GM18499 (cell line): ENCODE measurements around the gene CERK.

Experiments
- ATAC-seq: cut with Tn5 transposase; IDR thresholded peaks from one replicate; pipeline ENCODE4 v1.9.1; 2021; ENCODE audit warnings: moderate number of reproducible peaks; ENCODE audit not compliant: insufficient read depth, unreplicated experiment

CERK gene

DNA sequence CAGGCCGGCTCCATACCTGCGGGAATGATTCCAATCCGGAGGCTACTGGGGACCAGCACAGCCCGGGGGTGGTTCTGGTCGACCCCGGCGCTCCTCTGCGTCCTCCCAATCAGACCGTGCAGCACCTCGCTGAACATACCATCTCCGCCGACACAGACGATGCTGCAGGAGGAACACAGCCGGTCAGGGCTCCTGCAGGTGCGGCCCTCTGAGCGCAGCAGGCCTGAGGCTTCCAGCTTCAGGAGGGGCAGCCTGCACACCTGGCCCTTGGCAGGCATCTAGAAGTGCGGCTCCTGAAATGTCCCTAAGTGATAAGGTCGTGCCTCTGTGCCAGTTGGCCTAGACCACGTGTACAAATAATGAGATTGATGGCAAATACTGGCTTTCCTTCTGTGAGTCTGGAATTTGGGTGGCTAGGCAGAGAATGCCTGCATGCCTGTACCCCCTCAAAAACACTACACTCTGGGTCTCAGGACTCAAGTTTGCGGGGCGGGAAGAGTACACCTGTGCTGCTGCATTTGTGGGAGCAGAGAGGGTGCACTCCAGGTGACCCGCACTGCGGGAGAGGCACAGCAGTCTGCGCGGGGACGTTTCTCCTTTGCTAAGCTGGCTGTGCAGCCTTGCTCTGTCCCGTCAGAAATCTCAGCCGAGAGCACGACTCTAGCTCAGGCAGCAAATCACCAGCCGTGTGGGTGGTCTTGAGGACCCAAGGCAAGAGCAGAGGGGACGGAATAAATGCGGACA, 30.1 kb downstream of the CERK start:
- ATAC-seq, result no peak

DNA sequence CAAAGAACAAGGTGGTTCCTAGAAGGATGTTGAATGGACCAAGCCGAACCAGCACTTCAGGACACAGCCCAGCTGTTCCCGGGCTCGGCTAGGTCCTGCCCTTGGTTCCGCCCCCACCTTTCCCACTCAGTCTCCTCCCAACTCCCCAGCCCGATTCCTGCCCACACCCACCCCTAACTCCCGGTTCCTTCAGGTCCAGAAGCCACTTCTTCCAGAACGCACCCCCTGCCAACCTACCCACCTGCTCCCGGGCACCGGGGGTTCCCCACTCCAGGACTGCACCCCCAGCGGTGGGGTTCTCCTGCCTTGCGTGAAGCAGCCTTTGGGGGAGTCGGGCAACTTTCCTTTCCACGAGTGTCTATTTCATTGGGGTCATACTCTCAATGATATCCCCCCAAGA, 30.7 kb downstream of the CERK start:
- no peak for ATAC-seq

DNA sequence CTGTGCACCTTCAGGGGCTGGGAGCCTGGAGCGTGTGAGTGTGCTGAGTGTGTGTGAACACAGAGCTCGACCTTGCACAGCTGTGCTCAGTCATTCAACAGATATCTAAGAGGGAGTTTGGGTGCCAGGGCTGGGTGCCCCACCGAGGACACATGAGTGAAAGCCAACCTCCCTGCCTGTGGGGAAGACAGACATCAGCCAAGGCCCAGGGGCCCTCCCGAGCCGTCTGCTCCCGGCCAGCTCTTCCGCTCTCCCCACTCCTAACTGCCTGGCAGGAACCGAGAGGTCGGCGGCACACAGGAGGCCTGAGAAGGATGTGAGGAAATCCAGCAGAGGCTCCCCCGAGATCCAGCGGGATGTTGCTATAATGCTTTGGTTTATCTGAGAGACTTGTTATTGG, 32.0 kb downstream of the CERK start:
- ATAC-seq, result no peak

DNA sequence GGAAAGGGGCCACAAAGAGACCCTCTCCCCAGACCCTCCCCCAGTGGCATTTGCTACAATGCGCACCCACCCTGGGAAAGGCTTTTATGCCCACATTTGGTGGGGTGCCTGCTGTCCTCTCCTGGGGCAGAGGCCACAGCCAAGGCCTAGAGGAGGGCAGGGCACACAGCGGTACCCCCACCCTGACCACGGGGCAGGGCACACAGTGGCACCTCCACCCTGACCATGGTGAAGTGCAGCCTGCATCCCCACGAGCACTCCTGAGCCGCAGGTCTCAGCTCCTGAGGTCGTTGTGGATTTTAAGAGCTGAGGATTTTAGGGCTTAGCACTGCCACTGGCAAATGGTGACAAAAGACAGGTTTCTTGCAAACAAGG, 34.1 kb downstream of the CERK start:
- no peak for ATAC-seq

- ATAC-seq, result no peak
These were observed 34.7 kb downstream of the CERK start for GRCh38 chr22:46703171-46703995.

DNA sequence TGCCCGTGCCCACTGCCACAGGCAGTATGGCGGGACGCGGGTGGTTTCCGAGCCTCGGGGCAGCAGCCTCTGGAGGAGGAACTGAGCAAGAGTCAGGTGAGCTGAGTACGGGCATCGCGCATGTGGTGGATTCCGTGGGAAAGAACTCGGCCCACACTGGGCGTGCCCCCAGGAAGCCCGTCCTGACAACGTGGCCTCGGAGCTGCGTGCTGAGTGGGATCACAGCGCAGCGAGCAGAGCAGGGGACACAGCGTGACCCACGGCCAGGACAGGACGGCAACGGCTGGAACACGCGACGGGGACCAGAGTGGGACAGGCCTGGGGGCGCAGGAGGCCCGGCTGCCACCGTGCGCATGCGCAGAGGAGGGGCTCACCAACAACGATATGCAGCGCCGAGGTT, 36.8 kb downstream of the CERK start:
- no peak for ATAC-seq

DNA sequence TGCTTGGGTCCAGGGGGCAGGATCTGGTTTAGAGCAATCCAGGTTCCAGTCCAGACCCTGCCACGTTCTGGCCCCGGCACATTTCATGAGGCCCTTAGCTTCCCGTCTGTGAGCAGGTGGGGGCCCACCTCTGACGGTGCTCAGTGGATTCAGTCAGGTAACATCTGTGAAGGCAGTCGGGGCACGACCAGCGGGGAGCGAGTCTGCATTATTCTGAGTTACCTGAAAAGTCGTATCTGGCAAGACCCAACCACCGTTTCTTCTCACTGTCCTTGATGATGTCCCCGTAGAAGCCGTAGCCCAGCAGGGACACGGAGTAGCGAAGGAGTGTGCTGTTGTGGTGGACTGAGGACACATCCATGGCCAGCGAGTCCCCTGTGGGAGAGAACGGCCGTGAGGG, 39.0 kb downstream of the CERK start:
- ATAC-seq, result no peak

DNA sequence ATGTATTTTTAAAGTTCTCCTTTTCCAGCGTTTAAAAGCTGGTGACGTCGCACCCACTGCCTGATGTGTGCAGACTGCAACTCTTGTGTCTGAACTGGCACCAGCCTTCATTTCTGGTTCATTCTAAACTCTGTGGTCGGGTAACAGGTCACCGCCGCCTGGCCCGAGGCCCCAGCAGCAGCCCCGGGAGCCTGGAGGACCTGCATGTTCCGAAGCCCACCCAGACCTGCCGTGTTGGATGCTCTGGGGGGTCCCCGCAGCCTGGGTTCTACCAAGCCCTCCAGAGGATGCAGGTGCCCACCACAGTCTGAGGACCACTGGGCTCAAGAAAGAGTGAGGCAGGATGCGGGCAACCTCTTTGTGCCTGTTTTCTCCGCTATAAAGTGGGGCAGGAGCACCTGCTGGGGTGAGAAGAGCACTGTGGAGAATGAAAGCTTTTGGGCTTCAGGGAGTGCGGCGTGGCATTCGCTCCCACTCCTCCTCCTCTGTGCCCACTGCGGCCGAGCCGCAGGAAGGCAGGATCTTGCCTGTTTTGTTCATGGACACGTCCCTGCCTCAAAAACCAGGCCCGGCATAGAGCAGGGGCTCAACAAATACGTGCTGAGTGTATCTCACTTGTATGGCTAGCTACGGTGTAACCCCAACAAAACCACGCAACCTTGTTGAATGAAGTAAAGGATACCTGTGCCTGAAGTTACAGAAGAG, 40.1 kb downstream of the CERK start:
- ATAC-seq, result no peak

DNA sequence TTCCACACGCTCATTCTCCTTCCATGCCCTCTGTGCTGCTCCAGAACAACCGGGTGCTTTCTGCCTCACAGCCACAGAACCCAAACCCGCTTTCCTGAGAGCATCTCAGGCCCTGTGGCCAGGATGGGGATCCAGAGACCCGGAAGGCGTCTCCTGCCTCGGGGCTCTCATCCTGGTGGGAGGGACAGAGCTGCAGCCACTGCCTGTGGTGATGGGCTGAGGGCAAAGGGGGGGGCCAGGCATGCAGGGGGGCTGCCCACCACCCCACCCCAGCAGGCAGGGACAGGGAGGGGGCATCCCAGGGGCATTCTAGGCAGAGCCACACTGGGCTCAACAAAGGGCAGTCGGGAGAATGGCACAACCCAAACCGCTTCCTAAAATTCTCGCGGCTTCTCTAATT, 41.4 kb downstream of the CERK start:
- ATAC-seq, result no peak

DNA sequence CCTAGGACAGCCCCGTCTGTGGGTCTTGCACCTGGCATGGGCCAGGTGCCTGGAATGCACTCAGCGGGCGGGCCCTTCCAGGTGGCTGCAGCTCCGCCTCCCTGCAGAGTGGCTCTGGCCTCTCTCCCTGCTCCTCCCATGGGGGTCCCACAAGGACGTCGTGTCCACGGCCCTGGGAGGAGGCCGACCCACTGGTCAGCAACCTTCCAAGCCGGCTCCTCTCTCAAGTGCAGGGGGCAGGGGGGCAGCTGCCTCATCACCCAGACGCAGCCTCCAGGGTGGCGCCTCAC, 41.9 kb downstream of the CERK start:
- ATAC-seq, result no peak

- no peak for ATAC-seq
These were observed 42.5 kb downstream of the CERK start for GRCh38 chr22:46695346-46696228.

DNA sequence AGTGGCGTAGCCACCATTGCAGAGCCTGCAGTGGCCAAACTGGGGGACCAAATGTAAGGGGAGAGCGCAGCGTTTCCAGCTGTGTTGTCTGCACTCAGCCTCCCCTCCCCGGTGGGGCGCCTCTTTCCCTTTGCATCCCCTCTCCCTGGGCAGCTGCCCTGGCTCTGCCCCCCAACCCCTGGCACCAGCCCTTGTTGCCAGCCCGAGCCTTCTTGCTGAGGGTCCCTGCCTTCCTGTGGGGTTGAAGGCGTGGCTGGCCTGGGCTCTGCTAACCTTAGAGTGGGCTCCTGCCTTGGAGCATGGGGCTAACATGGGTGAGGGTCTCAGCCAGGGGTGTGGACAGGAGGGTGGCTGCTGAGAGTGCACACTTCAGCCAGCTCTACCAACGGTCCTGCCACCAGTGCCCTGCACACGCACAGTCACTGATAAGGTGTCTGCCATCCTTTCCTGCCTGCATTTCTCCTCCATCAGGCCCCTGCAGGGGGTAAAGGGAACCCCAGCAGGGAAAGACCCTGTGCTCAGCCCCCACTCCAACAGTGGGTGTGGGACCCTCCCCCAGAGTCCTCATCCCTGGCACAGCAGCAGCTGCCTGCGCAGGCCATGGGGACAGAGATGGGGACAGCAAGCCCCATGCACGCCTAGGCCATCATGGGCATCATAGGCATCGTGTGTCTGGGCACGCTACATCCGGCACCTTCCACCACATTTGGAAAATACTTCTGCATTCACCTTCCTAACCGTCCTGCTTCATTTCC, 43.5 kb downstream of the CERK start:
- ATAC-seq, result no peak

- ATAC-seq, result no peak
These were observed 44.2 kb downstream of the CERK start for GRCh38 chr22:46693634-46694415.

DNA sequence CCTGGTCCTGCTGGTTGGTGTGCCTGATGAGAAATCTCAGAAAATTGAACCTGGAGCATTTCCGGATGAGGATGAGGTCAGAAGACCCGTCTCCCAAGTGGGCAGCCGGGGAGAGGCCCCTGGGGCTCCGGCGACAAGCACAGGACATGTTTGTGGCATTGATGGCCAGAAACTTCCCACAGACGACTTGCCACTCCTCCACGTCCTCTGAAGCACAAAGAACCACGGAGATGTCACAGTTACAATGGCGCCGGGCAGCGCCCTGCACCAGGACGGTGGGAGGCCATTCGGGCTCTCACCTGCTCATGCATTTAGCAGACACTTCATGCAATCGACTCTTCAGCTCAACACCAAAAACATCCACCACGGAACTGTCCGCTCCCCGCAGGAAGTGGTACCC, 46.5 kb downstream of the CERK start:
- no peak for ATAC-seq

GRCh38 chr22:46690146-46690545, 47.9 kb downstream of the CERK start:
- no peak for ATAC-seq

DNA sequence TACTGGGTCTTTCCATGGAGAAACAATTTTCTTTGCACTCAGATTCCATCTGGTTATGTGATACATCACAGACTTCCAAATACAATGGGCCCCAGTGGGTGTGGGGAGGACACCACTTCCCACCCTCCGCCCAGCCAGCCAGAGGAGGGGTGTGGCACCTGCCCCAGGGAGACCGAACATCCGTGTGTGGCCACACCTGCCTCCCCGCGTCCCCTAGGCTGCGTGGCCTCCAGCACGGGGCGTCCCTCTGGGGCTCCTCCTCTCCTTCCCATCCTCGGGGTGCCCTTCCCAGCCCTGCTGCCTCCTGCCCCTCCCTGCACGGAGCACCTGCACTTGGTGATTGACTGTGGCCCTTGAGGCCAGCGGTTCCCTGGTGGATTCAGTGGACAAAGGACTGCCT, 49.1 kb downstream of the CERK start:
- no peak for ATAC-seq

- no peak for ATAC-seq
These were observed 50.6 kb downstream of the CERK start for GRCh38 chr22:46687460-46687859.

DNA sequence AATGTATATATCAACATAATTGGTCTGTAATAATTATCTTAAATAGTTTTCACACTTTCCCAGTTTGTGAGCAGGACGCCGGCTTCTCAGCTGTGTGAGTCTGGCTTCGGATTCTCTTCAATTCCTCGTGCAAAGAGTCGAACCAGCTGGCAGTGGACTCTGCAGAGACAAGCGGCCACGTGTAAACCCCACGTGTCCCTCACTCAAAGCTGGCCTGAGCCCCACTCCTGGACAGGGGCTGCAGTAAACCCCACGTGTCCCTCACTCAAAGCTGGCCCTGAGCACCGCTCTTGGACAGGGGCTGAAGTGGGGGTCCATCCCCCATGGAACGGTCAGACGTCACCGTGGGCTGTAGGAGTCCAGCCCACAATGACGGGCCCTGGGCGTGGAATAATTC, 51.0 kb downstream of the CERK start:
- ATAC-seq, result no peak
